ENCODE measurements around the gene KCNQ5.

The KCNQ5 gene

DNA sequence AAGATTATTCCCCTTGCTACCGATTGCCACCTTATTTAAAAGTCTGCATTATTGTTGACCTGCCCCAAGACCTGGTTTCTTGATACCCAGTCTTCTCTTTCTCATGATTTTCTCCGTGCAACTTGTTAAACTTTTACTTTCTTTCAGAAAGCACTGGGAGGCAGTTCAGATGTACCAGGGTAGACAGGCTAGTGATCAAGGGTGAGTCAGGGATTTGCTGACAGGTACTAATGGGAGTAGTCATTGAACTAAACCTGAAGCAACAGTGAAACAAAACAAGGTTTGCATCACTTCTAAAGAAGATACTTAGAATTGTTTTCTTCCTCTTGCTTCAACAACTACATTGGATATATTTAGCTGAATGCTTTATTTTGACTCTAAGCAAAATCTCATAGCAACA, 124.4 kb downstream of the KCNQ5 start:
- H3K27me3 ChIP-seq (ENCODE audit: insufficient read depth, low read length), result no peaks in the 10 kb centered on the region
- no peak overlapping the region for H3K27ac ChIP-seq (ENCODE audit: low read depth, low read length, poor library complexity, severe bottlenecking)
- H3K9me3 ChIP-seq (ENCODE audit: low read length), result no peaks in the 10 kb centered on the region
- no peak overlapping the region for H3K4me2 ChIP-seq (ENCODE audit: low read length)
- H2AFZ ChIP-seq (ENCODE audit: low read length), result no peak overlapping the region
- H3K4me1 ChIP-seq (ENCODE audit: insufficient read depth, low read length, severe bottlenecking), result no peaks in the 10 kb centered on the region
- no peak overlapping the region for H3K9ac ChIP-seq (ENCODE audit: low read length)
- TF ChIP-seq, protein P1, sequence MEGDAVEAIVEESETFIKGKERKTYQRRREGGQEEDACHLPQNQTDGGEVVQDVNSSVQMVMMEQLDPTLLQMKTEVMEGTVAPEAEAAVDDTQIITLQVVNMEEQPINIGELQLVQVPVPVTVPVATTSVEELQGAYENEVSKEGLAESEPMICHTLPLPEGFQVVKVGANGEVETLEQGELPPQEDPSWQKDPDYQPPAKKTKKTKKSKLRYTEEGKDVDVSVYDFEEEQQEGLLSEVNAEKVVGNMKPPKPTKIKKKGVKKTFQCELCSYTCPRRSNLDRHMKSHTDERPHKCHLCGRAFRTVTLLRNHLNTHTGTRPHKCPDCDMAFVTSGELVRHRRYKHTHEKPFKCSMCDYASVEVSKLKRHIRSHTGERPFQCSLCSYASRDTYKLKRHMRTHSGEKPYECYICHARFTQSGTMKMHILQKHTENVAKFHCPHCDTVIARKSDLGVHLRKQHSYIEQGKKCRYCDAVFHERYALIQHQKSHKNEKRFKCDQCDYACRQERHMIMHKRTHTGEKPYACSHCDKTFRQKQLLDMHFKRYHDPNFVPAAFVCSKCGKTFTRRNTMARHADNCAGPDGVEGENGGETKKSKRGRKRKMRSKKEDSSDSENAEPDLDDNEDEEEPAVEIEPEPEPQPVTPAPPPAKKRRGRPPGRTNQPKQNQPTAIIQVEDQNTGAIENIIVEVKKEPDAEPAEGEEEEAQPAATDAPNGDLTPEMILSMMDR (IDR thresholded peaks at IDR 0.05; ENCODE audit: low read length), result no peak
- no peak for TF ChIP-seq EZH2 (IDR thresholded peaks at IDR 0.05; ENCODE audit: borderline replicate concordance, low read length)
- H3F3A ChIP-seq (ENCODE audit: insufficient read depth, low read length), result no peaks in the 10 kb centered on the region; the same call in 1 of the 2 replicates
- peaks cover 14% of the 10 kb centered on the region for H3K79me2 ChIP-seq (ENCODE audit: insufficient read depth, low read length)
- no peaks in the 10 kb centered on the region for H3K9me2 ChIP-seq (ENCODE audit: low read depth, low read length)
- H3K36me3 ChIP-seq (ENCODE audit: insufficient read depth, low read length), result no peaks in the 10 kb centered on the region
- H3K4me3 ChIP-seq (ENCODE audit: low read depth, low read length, poor library complexity, severe bottlenecking), result no peak overlapping the region
- H4K20me1 ChIP-seq (ENCODE audit: insufficient read depth, low read length), result no peaks in the 10 kb centered on the region

DNA sequence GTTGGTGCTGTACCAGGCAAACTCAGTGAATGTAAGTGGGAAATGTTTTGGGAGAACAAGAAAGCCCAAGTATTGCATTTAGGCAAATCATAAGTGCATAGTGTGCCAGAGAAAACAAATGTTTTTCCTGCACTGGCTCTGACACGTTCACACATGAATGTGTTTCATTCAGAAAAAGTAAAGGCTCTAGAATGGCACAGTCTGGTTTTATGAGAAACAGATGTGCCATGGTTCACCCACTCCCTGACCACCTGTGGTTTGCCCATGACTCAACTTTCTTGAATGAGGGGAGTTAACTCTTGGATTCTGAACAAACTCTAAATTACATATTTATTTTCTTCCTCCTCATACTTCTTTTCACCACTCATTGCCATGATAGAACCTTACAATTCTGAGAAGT, 126.9 kb downstream of the KCNQ5 start:
- Histone ChIP-seq H3K79me2 (ENCODE audit: insufficient read depth, low read length) (peaks cover 26% of the 10 kb centered on the region), H3F3A (ENCODE audit: insufficient read depth, low read length) (no peaks in the 10 kb centered on the region; the same call in 1 of the 2 replicates), H3K27me3 (ENCODE audit: insufficient read depth, low read length) (no peaks in the 10 kb centered on the region), H3K9ac (ENCODE audit: low read length) (no peak overlapping the region), H3K27ac (ENCODE audit: low read depth, low read length, poor library complexity, severe bottlenecking) (peak overlapping the region; percentile 15), H3K36me3 (ENCODE audit: insufficient read depth, low read length) (peaks cover 8% of the 10 kb centered on the region; the same call in 1 of the 2 replicates), H3K4me1 (ENCODE audit: insufficient read depth, low read length, severe bottlenecking) (no peaks in the 10 kb centered on the region), H3K9me2 (ENCODE audit: low read depth, low read length) (no peaks in the 10 kb centered on the region), H4K20me1 (ENCODE audit: insufficient read depth, low read length) (no peaks in the 10 kb centered on the region), H3K4me3 (ENCODE audit: low read depth, low read length, poor library complexity, severe bottlenecking) (no peak overlapping the region), H3K9me3 (ENCODE audit: low read length) (peaks cover 8% of the 10 kb centered on the region; the same call in 1 of the 2 replicates), H3K4me2 (ENCODE audit: low read length) (no peak overlapping the region), H2AFZ (ENCODE audit: low read length) (no peak overlapping the region)
- no peak for TF ChIP-seq EZH2 (IDR thresholded peaks at IDR 0.05; ENCODE audit: borderline replicate concordance, low read length)
- TF ChIP-seq, protein P1 (IDR thresholded peaks at IDR 0.05; ENCODE audit: low read length), result no peak

DNA sequence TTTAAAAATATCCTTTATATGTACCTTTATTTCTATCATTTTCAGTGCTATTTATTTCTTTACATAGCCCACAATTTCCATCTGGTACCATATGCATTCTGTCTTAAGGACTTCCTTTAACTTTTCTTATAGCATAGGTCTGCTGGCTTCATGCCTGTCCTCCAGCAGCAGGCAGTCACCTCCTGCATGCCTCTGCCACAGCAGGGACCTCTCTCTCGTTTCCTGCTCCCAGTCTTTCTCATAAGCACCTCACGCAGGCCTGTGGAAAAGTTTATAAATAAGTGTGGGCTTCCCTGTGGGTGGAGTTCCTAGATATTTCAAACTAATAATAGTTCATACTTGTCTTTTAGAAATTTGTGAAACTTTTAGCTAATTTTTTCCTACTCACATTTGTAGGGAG, 133.9 kb downstream of the KCNQ5 start:
- peaks cover 57% of the 10 kb centered on the region for H3K79me2 ChIP-seq (ENCODE audit: insufficient read depth, low read length)
- no peak overlapping the region for H3K27ac ChIP-seq (ENCODE audit: low read depth, low read length, poor library complexity, severe bottlenecking)
- peaks cover 13% of the 10 kb centered on the region for H3K9me3 ChIP-seq (ENCODE audit: low read length)
- H3K36me3 ChIP-seq (ENCODE audit: insufficient read depth, low read length), result peaks cover 8% of the 10 kb centered on the region; the same call in 1 of the 2 replicates
- H3K4me2 ChIP-seq (ENCODE audit: low read length), result no peak overlapping the region
- H4K20me1 ChIP-seq (ENCODE audit: insufficient read depth, low read length), result no peaks in the 10 kb centered on the region
- H3K9ac ChIP-seq (ENCODE audit: low read length), result no peak overlapping the region
- no peaks in the 10 kb centered on the region; the same call in 1 of the 2 replicates for H3F3A ChIP-seq (ENCODE audit: insufficient read depth, low read length)
- no peaks in the 10 kb centered on the region for H3K9me2 ChIP-seq (ENCODE audit: low read depth, low read length)
- no peaks in the 10 kb centered on the region for H3K27me3 ChIP-seq (ENCODE audit: insufficient read depth, low read length)
- TF ChIP-seq EZH2 (IDR thresholded peaks at IDR 0.05; ENCODE audit: borderline replicate concordance, low read length), result no peak
- TF ChIP-seq, protein P1 (IDR thresholded peaks at IDR 0.05; ENCODE audit: low read length), result no peak
- no peaks in the 10 kb centered on the region for H3K4me1 ChIP-seq (ENCODE audit: insufficient read depth, low read length, severe bottlenecking)
- H3K4me3 ChIP-seq (ENCODE audit: low read depth, low read length, poor library complexity, severe bottlenecking), result no peak overlapping the region
- no peak overlapping the region for H2AFZ ChIP-seq (ENCODE audit: low read length)
